Measurements from ENCODE around the gene TGM4.

Gene TGM4

DNA sequence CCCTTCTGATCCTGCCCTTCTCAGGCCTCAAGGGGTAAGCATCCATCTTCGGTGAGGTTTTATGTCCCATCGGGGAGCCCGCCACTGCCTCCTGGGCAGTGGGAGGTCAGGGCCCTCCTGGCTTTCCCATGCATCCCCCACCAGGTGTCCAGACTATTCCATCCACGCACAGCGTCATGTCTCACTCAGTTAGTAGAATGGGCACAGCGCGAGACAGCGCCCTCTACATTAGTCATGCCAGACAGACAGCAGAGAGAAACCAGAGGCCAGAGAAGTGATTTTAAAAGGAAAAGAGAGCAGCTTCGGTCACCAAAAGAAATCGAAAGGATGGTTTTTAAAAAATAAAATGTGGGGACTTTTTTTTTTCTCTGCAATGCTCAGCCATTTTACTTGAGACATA lies 51.8 kb downstream of the TGM4 start:
- DNase-seq (ENCODE audit: extremely low spot score): no peak
- no peak for TF ChIP-seq CTCF (IDR thresholded peaks at IDR 0.05; ENCODE audit: control extremely low read depth, extremely low read depth, low read depth, missing control alignments)
- CTCF ChIA-PET: interaction anchor here (2.4 kb wide), 1 partner anchor 12 kb away, joined by 12 read pairs; no protein-coding TSS in a partner anchor
- POLR2A ChIA-PET: no interaction called here

DNA sequence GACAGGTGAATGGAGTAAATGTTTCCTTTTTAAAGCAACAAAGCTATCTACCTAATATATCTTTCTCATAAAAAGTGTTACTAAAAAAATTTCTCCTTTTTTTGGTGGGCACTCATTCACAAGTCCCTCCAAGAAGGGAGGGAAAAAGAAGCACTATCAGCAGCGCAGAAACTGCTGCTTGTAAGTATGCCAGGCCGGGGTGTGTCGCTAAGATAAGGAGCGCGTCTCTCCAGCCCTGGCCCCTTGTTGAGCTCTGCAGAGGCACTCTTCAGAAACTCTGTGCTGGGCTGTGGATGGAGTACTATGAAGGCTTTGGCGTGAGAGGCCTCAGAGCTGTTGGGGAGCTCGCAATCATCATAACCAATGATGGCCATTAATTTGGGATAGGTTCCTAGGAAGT lies 52.5 kb downstream of the TGM4 start:
- POLR2A ChIA-PET: no interaction called here
- no peak for TF ChIP-seq CTCF (IDR thresholded peaks at IDR 0.05; ENCODE audit: control extremely low read depth, extremely low read depth, low read depth, missing control alignments)
- CTCF ChIA-PET: interaction anchor here (0.7 to 2.4 kb wide), 2 partner anchors 12 to 16 kb away, joined by 3 to 12 read pairs; no protein-coding TSS in a partner anchor
- no peak for DNase-seq (ENCODE audit: extremely low spot score)

DNA sequence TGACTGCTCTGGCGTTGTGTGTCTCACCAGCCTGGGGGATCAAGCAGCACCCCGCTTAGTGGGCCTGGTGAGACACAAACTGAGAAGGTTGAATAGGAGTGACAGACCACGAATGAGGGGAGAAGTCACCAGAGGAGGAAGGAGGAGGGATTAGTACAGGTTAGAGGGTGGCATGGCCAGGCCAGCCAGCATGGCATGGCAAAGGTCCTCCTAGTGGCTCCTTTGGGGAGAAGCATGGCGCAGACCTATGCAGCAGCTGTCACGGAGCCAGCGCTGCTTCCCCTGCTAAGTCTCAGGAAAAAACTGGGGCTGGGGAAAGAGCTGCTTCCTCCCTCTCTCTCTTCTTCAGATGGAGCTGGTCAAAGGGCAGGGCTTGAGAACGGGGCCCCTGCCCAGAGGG lies 53.0 kb downstream of the TGM4 start:
- ChIA-PET CTCF (interaction anchor here (0.7 to 2.4 kb wide), 2 partner anchors 13 to 15 kb away, joined by 3 to 12 read pairs; no protein-coding TSS in a partner anchor), POLR2A (no interaction called here)
- no peak for DNase-seq (ENCODE audit: extremely low spot score)
- no peak for TF ChIP-seq CTCF (IDR thresholded peaks at IDR 0.05; ENCODE audit: control extremely low read depth, extremely low read depth, low read depth, missing control alignments)

DNA sequence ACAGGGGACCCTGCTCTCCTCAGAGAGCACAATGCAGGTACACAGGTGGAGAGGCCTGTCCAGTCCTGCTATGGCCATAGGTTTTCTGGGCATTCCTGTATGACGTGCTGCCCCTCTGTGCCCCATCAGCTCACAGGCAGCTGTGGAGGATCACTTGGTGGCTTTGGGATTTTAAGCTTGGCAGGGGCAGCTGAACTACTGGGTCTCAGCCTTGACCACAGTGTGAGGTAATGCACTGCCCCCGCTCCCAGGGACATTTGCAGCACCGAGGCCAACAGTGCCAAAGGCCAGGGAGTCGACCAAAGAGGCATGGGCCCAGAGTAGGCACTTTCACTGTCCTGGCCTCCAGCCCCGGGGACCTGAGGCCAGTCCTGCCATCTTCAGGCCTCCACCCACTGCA lies 55.4 kb downstream of the TGM4 start:
- POLR2A ChIA-PET: no interaction called here
- DNase-seq (ENCODE audit: extremely low spot score): no peak
- TF ChIP-seq CTCF (IDR thresholded peaks at IDR 0.05; ENCODE audit: control extremely low read depth, extremely low read depth, low read depth, missing control alignments): no peak
- CTCF ChIA-PET: interaction anchor here (1.0 kb wide), 1 partner anchor 15 kb away, joined by 3 read pairs; no protein-coding TSS in a partner anchor

DNA sequence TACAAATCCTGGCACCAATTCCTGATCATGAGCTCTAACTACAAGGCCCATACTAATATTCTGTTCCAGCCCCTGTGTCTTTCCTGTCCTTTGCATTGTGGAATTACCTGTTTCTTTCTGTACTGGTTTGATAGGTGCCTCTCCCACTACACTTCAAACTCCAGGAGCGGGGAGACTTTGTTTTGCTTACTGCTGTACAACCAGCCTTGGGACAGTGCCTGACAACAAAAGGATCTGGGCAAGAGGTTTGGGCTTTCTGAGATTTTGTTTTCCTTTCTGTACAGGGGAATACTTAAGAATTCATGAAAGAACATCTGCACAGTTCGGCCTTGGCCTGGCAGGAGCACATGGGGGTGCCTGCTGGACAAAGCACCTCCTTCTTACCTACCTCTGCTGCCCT lies 56.5 kb downstream of the TGM4 start:
- CTCF ChIA-PET: interaction anchor here (1.0 to 1.3 kb wide), 2 partner anchors 16 to 17 kb away, joined by 3 to 4 read pairs; no protein-coding TSS in a partner anchor
- TF ChIP-seq CTCF (IDR thresholded peaks at IDR 0.05; ENCODE audit: control extremely low read depth, extremely low read depth, low read depth, missing control alignments): no peak
- DNase-seq (ENCODE audit: extremely low spot score): no peak

GRCh38 chr3:44931791-44932190 lies 57.4 kb downstream of the TGM4 start:
- no peak for TF ChIP-seq CTCF (IDR thresholded peaks at IDR 0.05; ENCODE audit: control extremely low read depth, extremely low read depth, low read depth, missing control alignments)
- CTCF ChIA-PET: interaction anchor here (1.3 kb wide), 1 partner anchor 18 kb away, joined by 4 read pairs; no protein-coding TSS in a partner anchor
- POLR2A ChIA-PET: no interaction called here
- DNase-seq (ENCODE audit: extremely low spot score): no peak

More for the DNA sequence above, 56.5 kb downstream of the TGM4 start:
- POLR2A ChIA-PET: no interaction called here
